HCT116 (cell line): ENCODE measurements around the gene SLC19A3. TPM values are rescaled to one million over a fixed set of nuclear protein-coding genes. Genes with fewer than 3 reads are reported as not detected.
A peak's percentile ranks its signal among the peaks of the same experiment; 100 is the strongest.
"Not testable (repeated sequence)": the region's sequence is repeated elsewhere in the genome, so short reads cannot be mapped to it uniquely, and the experiment has no call there.

Experiments
- ATAC-seq: fragments of 200-7000 bp; cut with Tn5 transposase; 2 replicates; pipeline ENCODE4 v1.9.1; 2020; ENCODE audit warnings: mild to moderate bottlenecking, moderate library complexity
- BruUV-seq: library from RNA; stranded (reverse); fragments of 400-500 nt; replicated peaks from 2 replicates; lab custom pipeline; 2021; lab: Mats Ljungman, UMichigan
- CTCF ChIA-PET: fragments of 300-600 bp; sonication (Branson Sonifier 250); formaldehyde crosslinking; loops from one replicate; lab custom pipeline; 2021; ENCODE audit warnings: antibody characterized with exemption; lab: Charles Lee
- POLR2A ChIA-PET: fragments of 300-600, 350-600 bp; sonication (Branson Sonifier 250); formaldehyde crosslinking; loops from one replicate; lab custom pipeline; 2021; ENCODE audit warnings: antibody characterized with exemption; lab: Charles Lee
- RAD21 ChIA-PET, 2 experiments: fragments of 300-600 bp; sonication (Branson Sonifier 250); formaldehyde crosslinking; loops; one replicate each; lab custom pipeline; 2023; ENCODE audit warnings: low total read pairs in 2 of 2; ENCODE audit not compliant: uncharacterized antibody in 2 of 2, unreplicated experiment in 2 of 2, low non-redundant PET in 1 of 2; lab: Charles Lee
- DNase-seq: peaks from one replicate; pipeline ENCODE4 v3.0.0-alpha.2; 2010; ENCODE audit warnings: low read depth, low spot score
- H2AFZ ChIP-seq: fragments of 200-600 bp; shearing (Covaris generic), sonication (generic); 2 replicates; pipeline ENCODE4 v1.6.1; 2017; ENCODE audit warnings: low read depth, mixed run types, mixed read lengths, antibody characterized with exemption, low read length; ENCODE audit not compliant: poor library complexity, severe bottlenecking
- H3K27ac ChIP-seq: 2 replicates; pipeline ENCODE4 v1.5.1; 2012; ENCODE audit warnings: low read depth, low read length
- H3K27me3 ChIP-seq: fragments of 200-600 bp; sonication (generic); 2 replicates; pipeline ENCODE4 v1.6.1; 2016; ENCODE audit warnings: mixed run types, low read length, mixed read lengths; ENCODE audit not compliant: insufficient read depth
- H3K36me3 ChIP-seq, 2 experiments: fragments of 200-500 bp in 1 of 2; fragments of 200-600 bp in 1 of 2; sonication (Bioruptor generic) in 1 of 2; sonication (generic) in 1 of 2; 2 replicates each; pipeline versions ENCODE4 v1.5.1 to v1.6.1; 2014 to 2016; ENCODE audit warnings: low read length in 2 of 2, inconsistent platforms in 1 of 2, mixed read lengths in 1 of 2, mixed run types in 1 of 2; ENCODE audit not compliant: insufficient read depth in 2 of 2, control insufficient read depth in 1 of 2
- H3K4me1 ChIP-seq, 2 experiments: fragments of 200-600 bp in 1 of 2; sonication (generic) in 1 of 2; 2 replicates each; pipeline versions ENCODE4 v1.5.1 to v1.6.1; 2012 to 2017; ENCODE audit warnings: low read length in 2 of 2, inconsistent platforms in 1 of 2, mild to moderate bottlenecking in 1 of 2, mixed read lengths in 1 of 2, mixed run types in 1 of 2, moderate library complexity in 1 of 2; ENCODE audit not compliant: insufficient read depth in 2 of 2, control insufficient read depth in 1 of 2
- H3K4me2 ChIP-seq: fragments of 200-600 bp; sonication (generic); 2 replicates; pipeline ENCODE4 v1.6.1; 2017; ENCODE audit warnings: mixed run types, low read length, mixed read lengths
- H3K4me3 ChIP-seq, 2 experiments: fragments of 200-600 bp in 1 of 2; sonication (generic) in 1 of 2; replicated peaks in 1 of 2; 2 replicates each; pipeline ENCODE4 v1.5.1; 2011 to 2016; ENCODE audit warnings: low read length in 2 of 2, control low read depth in 1 of 2, low read depth in 1 of 2, mild to moderate bottlenecking in 1 of 2, mixed read lengths in 1 of 2, mixed run types in 1 of 2
- H3K79me2 ChIP-seq: fragments of 200-600 bp; sonication (generic); 2 replicates; pipeline ENCODE4 v1.6.1; 2017; ENCODE audit warnings: mild to moderate bottlenecking, mixed run types, low read length, moderate library complexity, mixed read lengths; ENCODE audit not compliant: insufficient read depth
- H3K9ac ChIP-seq: fragments of 200-600 bp; sonication (generic); 2 replicates; pipeline ENCODE4 v1.6.1; 2016; ENCODE audit warnings: low read length, mixed read lengths
- H3K9me2 ChIP-seq: fragments of 200-600 bp; sonication (generic), shearing (Covaris generic); 2 replicates; pipeline ENCODE4 v1.6.1; 2017; ENCODE audit warnings: mixed run types, mild to moderate bottlenecking, moderate library complexity; ENCODE audit not compliant: insufficient read depth
- H3K9me3 ChIP-seq, 2 experiments: fragments of 200-500 bp in 1 of 2; fragments of 200-600 bp in 1 of 2; sonication (Bioruptor generic) in 1 of 2; sonication (generic) in 1 of 2; 2 replicates each; pipeline ENCODE4 v1.6.1; 2014 to 2017; ENCODE audit warnings: low read length in 2 of 2, mixed read lengths in 2 of 2, inconsistent platforms in 1 of 2, low read depth in 1 of 2, mild to moderate bottlenecking in 1 of 2, mixed run types in 1 of 2, moderate library complexity in 1 of 2; ENCODE audit not compliant: control insufficient read depth in 1 of 2, insufficient read depth in 1 of 2
- H4K20me1 ChIP-seq: fragments of 200-600 bp; sonication (generic), shearing (Covaris generic); 2 replicates; pipeline ENCODE4 v1.6.1; 2017; ENCODE audit warnings: mixed run types, mild to moderate bottlenecking, moderate library complexity; ENCODE audit not compliant: insufficient read depth
- CBX3 ChIP-seq: IDR thresholded peaks from 2 replicates; pipeline ENCODE4 v1.6.1; 2012; ENCODE audit warnings: low read depth
- EGR1 ChIP-seq: IDR thresholded peaks from 2 replicates; pipeline ENCODE4 v1.6.1; 2012; ENCODE audit warnings: low read depth
- EZH2 ChIP-seq: fragments of 200-600 bp; sonication (generic); IDR thresholded peaks from 2 replicates; pipeline ENCODE4 v1.6.1; 2017; ENCODE audit warnings: antibody characterized with exemption, mixed run types
- EZH2phosphoT487 ChIP-seq: fragments of 200-600 bp; IDR thresholded peaks from 2 replicates; pipeline ENCODE4 v1.6.1; 2018; ENCODE audit warnings: antibody characterized with exemption, borderline replicate concordance
- JUND ChIP-seq: IDR thresholded peaks from 2 replicates; pipeline ENCODE4 v1.6.1; 2012
- MAX ChIP-seq: IDR thresholded peaks from 2 replicates; pipeline ENCODE4 v1.6.1; 2012
- POLR2AphosphoS5 ChIP-seq: IDR thresholded peaks from 2 replicates; pipeline ENCODE4 v1.6.1; 2011; ENCODE audit warnings: mild to moderate bottlenecking, low read depth, low read length, moderate library complexity
- RAD21 ChIP-seq: IDR thresholded peaks from 2 replicates; pipeline ENCODE4 v1.6.1; 2012; ENCODE audit warnings: low read depth, mild to moderate bottlenecking
- SP1 ChIP-seq: IDR thresholded peaks from 2 replicates; pipeline ENCODE4 v1.6.1; 2012; ENCODE audit warnings: low read depth
- YY1 ChIP-seq: IDR thresholded peaks from 2 replicates; pipeline ENCODE4 v1.6.1; 2011; ENCODE audit warnings: low read length, low read depth, moderate library complexity, mild to moderate bottlenecking; ENCODE audit not compliant: insufficient replicate concordance; ENCODE audit errors: extremely low read depth
- ZNF274 ChIP-seq: fragments of 200-500 bp; sonication (Bioruptor generic); IDR thresholded peaks from 2 replicates; pipeline ENCODE4 v1.6.1; 2014; ENCODE audit warnings: mild to moderate bottlenecking, low read depth, low read length, inconsistent platforms
- intact Hi-C: fragments of 100-400 bp; cut with micrococcal nuclease; formaldehyde crosslinking; loops from 2 replicates; pipeline ENCODE4 v1.10.0; 2022
- total RNA-seq: library from RNA; stranded (reverse); gene quantifications from one replicate; pipeline ENCODE4 v1.2.1, GENCODE V29; 2021; ENCODE audit not compliant: unreplicated experiment
- TF ChIP-seq, protein P1 (sequence below), 3 experiments: fragments of 200-600 bp in 1 of 3; sonication (generic) in 1 of 3; IDR thresholded peaks in 2 of 3; conservative IDR thresholded peaks in 1 of 3; 2 replicates each; pipeline ENCODE4 v1.5.1; 2012 to 2017; ENCODE audit warnings: low read depth in 2 of 3, low read length in 2 of 3, antibody characterized with exemption in 1 of 3, borderline replicate concordance in 1 of 3, control low read depth in 1 of 3, mild to moderate bottlenecking in 1 of 3, mixed read lengths in 1 of 3, mixed run types in 1 of 3, moderate library complexity in 1 of 3; ENCODE audit not compliant: insufficient read depth in 1 of 3

SLC19A3 gene
- total RNA-seq, 1 experiment from 2014 or later = not detected

DNA sequence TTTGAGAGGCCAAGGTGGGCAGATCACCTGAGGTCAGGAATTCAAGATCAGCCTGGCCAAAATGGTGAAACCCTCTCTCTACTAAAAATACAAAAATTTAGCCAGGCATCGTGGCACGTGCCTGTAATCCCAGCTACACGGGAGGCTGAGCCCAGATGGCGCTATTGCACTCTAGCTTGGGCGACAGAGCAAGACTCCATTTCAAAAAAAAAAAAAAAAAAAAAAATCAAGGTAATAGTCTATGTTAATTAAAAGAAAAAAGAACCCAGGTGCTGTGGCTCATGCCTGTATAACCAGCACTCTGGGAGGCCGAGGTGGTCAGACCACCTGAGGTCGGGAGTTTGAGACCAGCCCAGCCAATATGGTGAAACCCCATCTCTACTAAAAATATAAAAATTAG lies 22.9 kb upstream of the SLC19A3 start:
- H3K79me2 ChIP-seq, H3K27me3 ChIP-seq, BruUV-seq, H3K4me3 ChIP-seq, H3K9ac ChIP-seq, H3K36me3 ChIP-seq, H3K4me1 ChIP-seq, H3K9me3 ChIP-seq, H3K9me2 ChIP-seq, H4K20me1 ChIP-seq, POLR2A ChIA-PET, H3K27ac ChIP-seq: not testable (repeated sequence)
- ChIA-PET CTCF (interaction anchor here (0.6 to 1.7 kb wide), 6 partner anchors 14 to 311 kb away, joined by 3 to 18 read pairs (median 4); no protein-coding TSS in a partner anchor), RAD21 (interaction anchor here (0.7 to 1.3 kb wide), 2 partner anchors 25 to 354 kb away, joined by 3 read pairs; no protein-coding TSS in a partner anchor)
- H2AFZ ChIP-seq = peak overlapping the region; percentile 88
- peak; percentile 83 for ATAC-seq
- peak; percentile 54 for DNase-seq
- peak overlapping the region; percentile 8; the same call in 1 of the 2 replicates for H3K4me2 ChIP-seq
- TF ChIP-seq RAD21 = peak; percentile 48; the same call in 1 of the 2 replicates
- TF ChIP-seq YY1 = peak; percentile 41
- peak; percentile 70 for TF ChIP-seq MAX
- TF ChIP-seq, protein P1, sequence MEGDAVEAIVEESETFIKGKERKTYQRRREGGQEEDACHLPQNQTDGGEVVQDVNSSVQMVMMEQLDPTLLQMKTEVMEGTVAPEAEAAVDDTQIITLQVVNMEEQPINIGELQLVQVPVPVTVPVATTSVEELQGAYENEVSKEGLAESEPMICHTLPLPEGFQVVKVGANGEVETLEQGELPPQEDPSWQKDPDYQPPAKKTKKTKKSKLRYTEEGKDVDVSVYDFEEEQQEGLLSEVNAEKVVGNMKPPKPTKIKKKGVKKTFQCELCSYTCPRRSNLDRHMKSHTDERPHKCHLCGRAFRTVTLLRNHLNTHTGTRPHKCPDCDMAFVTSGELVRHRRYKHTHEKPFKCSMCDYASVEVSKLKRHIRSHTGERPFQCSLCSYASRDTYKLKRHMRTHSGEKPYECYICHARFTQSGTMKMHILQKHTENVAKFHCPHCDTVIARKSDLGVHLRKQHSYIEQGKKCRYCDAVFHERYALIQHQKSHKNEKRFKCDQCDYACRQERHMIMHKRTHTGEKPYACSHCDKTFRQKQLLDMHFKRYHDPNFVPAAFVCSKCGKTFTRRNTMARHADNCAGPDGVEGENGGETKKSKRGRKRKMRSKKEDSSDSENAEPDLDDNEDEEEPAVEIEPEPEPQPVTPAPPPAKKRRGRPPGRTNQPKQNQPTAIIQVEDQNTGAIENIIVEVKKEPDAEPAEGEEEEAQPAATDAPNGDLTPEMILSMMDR (IDR thresholded peaks at IDR 0.05 in 2 of 3, conservative IDR thresholded peaks at IDR 0.05 in 1 of 3; ENCODE audit: borderline replicate concordance in 1 of 3, insufficient read depth in 1 of 3, low read depth in 2 of 3, low read length in 2 of 3) = peak; percentile 35 to 55 (median 53); a peak in 5 of 6 replicates
- peak; percentile 56; the same call in 1 of the 2 replicates for TF ChIP-seq CBX3
- intact Hi-C loops = loop anchor here (10.0 kb wide), 1 partner anchor 144 kb away; no protein-coding TSS in a partner anchor

- no peak for DNase-seq
- ATAC-seq = no peak
- POLR2A ChIA-PET = no interaction called here
- Histone ChIP-seq H3K79me2 (no peaks in the 10 kb centered on the region), H3K9ac (no peak overlapping the region), H3K36me3 (no peaks in the 10 kb centered on the region), H3K4me3 (no peak overlapping the region), H3K9me3 (no peaks in the 10 kb centered on the region), H2AFZ (no peak overlapping the region), H3K4me2 (no peak overlapping the region), H3K9me2 (no peaks in the 10 kb centered on the region), H3K27ac (no peak overlapping the region), H3K4me1 (no peaks in the 10 kb centered on the region), H3K27me3 (no peaks in the 10 kb centered on the region), H4K20me1 (no peaks in the 10 kb centered on the region)
- CTCF ChIA-PET = no interaction called here
- no peak for TF ChIP-seq JUND
- TF ChIP-seq EZH2phosphoT487 = no peak
- no peak for TF ChIP-seq EGR1
- TF ChIP-seq ZNF274 = no peak
- TF ChIP-seq EZH2 = no peak
- no peak for TF ChIP-seq POLR2AphosphoS5
- TF ChIP-seq SP1 = no peak
- no peak for TF ChIP-seq MAX
- TF ChIP-seq, protein P1 (IDR thresholded peaks at IDR 0.05 in 2 of 3, conservative IDR thresholded peaks at IDR 0.05 in 1 of 3; ENCODE audit: borderline replicate concordance in 1 of 3, insufficient read depth in 1 of 3, low read depth in 2 of 3, low read length in 2 of 3) = no peak
- intact Hi-C loops = no loop called here
- BruUV-seq = no TSS peak
- RAD21 ChIA-PET = no interaction called here
These were observed 21.5 kb upstream of the SLC19A3 start for GRCh38 chr2:227739351-227739750.
